Measurements from ENCODE around the gene TMEM167A. TPM values are rescaled to one million over a fixed set of nuclear protein-coding genes. Genes with fewer than 3 reads are reported as not detected.

Gene TMEM167A
- total RNA-seq, 2 experiments from 2014 or later = 33.8 to 37.1 TPM

- no peak overlapping the region for H3K4me3 Mint-ChIP-seq
- ChIA-PET POLR2A (no interaction called here), CTCF (interaction anchor here (1.3 kb wide), 1 partner anchor 10 kb away, joined by 3 read pairs; no protein-coding TSS in a partner anchor)
- no peaks in the 10 kb centered on the region for H3K9me3 Mint-ChIP-seq
- ATAC-seq (ENCODE audit: poor library complexity) (no peak), DNase-seq (no peak)
- no peak overlapping the region for H3K27ac ChIP-seq (ENCODE audit: low read depth in 1 of 2, low read length in 2 of 2)
- no peak overlapping the region for H3K4me3 ChIP-seq (ENCODE audit: low read length)
- H3K36me3 Mint-ChIP-seq (ENCODE audit: low read depth) = no peaks in the 10 kb centered on the region
- no peaks in the 10 kb centered on the region for H3K27me3 ChIP-seq (ENCODE audit: control insufficient read depth in 1 of 2, insufficient read depth in 2 of 2, low read length in 2 of 2)
- H3K4me1 ChIP-seq (ENCODE audit: insufficient read depth, low read length) = no peaks in the 10 kb centered on the region
- no peak for TF ChIP-seq CTCF (IDR thresholded peaks at IDR 0.05)
- no peaks in the 10 kb centered on the region for H3K27me3 Mint-ChIP-seq
- H3K4me1 Mint-ChIP-seq (ENCODE audit: low read depth) = no peaks in the 10 kb centered on the region
- intact Hi-C loops (cut with DNase I, micrococcal nuclease) = no loop called here
- no peak overlapping the region for H3K27ac Mint-ChIP-seq
- no peaks in the 10 kb centered on the region for H3K36me3 ChIP-seq (ENCODE audit: insufficient read depth, low read length)
- no peaks in the 10 kb centered on the region for H3K9me3 ChIP-seq (ENCODE audit: control insufficient read depth in 1 of 2, insufficient read depth in 1 of 2, low read length in 2 of 2)
These were observed 51.3 kb downstream of the TMEM167A start for GRCh38 chr5:83025690-83026478.

DNA sequence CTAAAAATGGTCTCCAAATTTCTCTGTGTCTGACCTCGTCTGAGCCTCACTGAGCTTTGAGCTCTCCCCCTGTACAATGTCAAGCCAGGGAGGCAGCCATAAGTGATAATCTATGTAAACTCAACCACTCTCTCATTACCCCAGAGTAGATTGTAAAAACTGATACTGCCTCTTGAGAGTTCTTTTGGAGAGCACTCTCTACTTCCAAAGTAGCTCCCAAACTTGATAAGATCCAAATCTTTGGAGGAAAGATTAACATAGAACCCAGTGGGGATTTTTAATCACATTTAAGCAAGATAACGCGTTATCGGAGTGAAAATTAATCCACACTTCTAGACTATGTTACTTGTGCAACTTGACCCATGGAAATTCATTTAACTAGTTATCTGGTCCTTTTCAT lies 54.9 kb downstream of the TMEM167A start:
- no peaks in the 10 kb centered on the region for H3K27me3 Mint-ChIP-seq
- POLR2A ChIA-PET = no interaction called here
- TF ChIP-seq CTCF (IDR thresholded peaks at IDR 0.05) = no peak
- intact Hi-C loops (cut with DNase I, micrococcal nuclease) = no loop called here
- CTCF ChIA-PET = no interaction called here
- no peaks in the 10 kb centered on the region for H3K4me1 Mint-ChIP-seq (ENCODE audit: low read depth)
- Histone ChIP-seq H3K4me1 (ENCODE audit: insufficient read depth, low read length) (no peaks in the 10 kb centered on the region), H3K27me3 (ENCODE audit: control insufficient read depth in 1 of 2, insufficient read depth in 2 of 2, low read length in 2 of 2) (no peaks in the 10 kb centered on the region), H3K4me3 (ENCODE audit: low read length) (no peak overlapping the region), H3K27ac (ENCODE audit: low read depth in 1 of 2, low read length in 2 of 2) (no peak overlapping the region), H3K9me3 (ENCODE audit: control insufficient read depth in 1 of 2, insufficient read depth in 1 of 2, low read length in 2 of 2) (peaks cover 0 to 3% of the 10 kb centered on the region in 2 experiments), H3K36me3 (ENCODE audit: insufficient read depth, low read length) (no peaks in the 10 kb centered on the region)
- H3K36me3 Mint-ChIP-seq (ENCODE audit: low read depth) = no peaks in the 10 kb centered on the region
- ATAC-seq (ENCODE audit: poor library complexity) (no peak), DNase-seq (no peak)
- no peak overlapping the region for H3K4me3 Mint-ChIP-seq
- no peaks in the 10 kb centered on the region for H3K9me3 Mint-ChIP-seq
- no peak overlapping the region for H3K27ac Mint-ChIP-seq

DNA sequence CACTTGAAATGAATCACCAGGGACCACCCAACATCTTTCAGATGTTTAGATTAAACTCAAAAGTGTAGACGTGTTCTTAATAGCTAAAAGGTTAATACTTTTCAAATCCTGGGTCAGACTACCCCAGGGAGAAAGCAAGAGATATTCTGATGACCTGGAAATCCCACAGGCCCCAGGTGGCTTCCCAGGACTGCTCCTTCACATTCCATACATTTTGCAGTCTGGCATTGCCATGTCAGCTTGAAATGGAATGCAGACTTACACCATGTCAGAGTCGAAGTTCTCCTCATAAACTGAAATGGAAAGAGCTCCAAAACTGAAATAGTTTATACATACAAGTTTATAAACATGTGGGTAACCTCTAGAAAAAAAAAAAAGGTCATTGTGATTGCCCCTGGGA lies 61.5 kb downstream of the TMEM167A start:
- POLR2A ChIA-PET = no interaction called here

More for the DNA sequence above, 61.5 kb downstream of the TMEM167A start:
- H3K27ac Mint-ChIP-seq = no peak overlapping the region
- DNase-seq (no peak), ATAC-seq (ENCODE audit: poor library complexity) (no peak)
- no peak for TF ChIP-seq CTCF (IDR thresholded peaks at IDR 0.05)
- no peaks in the 10 kb centered on the region for H3K27me3 ChIP-seq (ENCODE audit: control insufficient read depth in 1 of 2, insufficient read depth in 2 of 2, low read length in 2 of 2)
- intact Hi-C loops (cut with DNase I, micrococcal nuclease) = no loop called here
- no peaks in the 10 kb centered on the region for H3K27me3 Mint-ChIP-seq
- H3K9me3 ChIP-seq (ENCODE audit: control insufficient read depth in 1 of 2, insufficient read depth in 1 of 2, low read length in 2 of 2) = peaks cover 0 to 3% of the 10 kb centered on the region in 2 experiments
- no peaks in the 10 kb centered on the region for H3K4me1 ChIP-seq (ENCODE audit: insufficient read depth, low read length)
- no peak overlapping the region for H3K4me3 Mint-ChIP-seq
- CTCF ChIA-PET = interaction anchor here (1.5 kb wide), 1 partner anchor 10 kb away, joined by 3 read pairs; no protein-coding TSS in a partner anchor
- peaks cover 4% of the 10 kb centered on the region for H3K9me3 Mint-ChIP-seq
- no peaks in the 10 kb centered on the region for H3K36me3 Mint-ChIP-seq (ENCODE audit: low read depth)
- H3K4me1 Mint-ChIP-seq (ENCODE audit: low read depth) = no peaks in the 10 kb centered on the region
- H3K27ac ChIP-seq (ENCODE audit: low read depth in 1 of 2, low read length in 2 of 2) = no peak overlapping the region
- no peaks in the 10 kb centered on the region for H3K36me3 ChIP-seq (ENCODE audit: insufficient read depth, low read length)
- no peak overlapping the region for H3K4me3 ChIP-seq (ENCODE audit: low read length)
